HG02763 (cell line): ENCODE results near the gene TLE1.

Source experiments
- ATAC-seq: cut with Tn5 transposase; IDR thresholded peaks from one replicate; pipeline ENCODE4 v1.9.1; 2021; ENCODE audit warnings: mild to moderate bottlenecking, moderate library complexity; ENCODE audit not compliant: unreplicated experiment

Gene TLE1

DNA sequence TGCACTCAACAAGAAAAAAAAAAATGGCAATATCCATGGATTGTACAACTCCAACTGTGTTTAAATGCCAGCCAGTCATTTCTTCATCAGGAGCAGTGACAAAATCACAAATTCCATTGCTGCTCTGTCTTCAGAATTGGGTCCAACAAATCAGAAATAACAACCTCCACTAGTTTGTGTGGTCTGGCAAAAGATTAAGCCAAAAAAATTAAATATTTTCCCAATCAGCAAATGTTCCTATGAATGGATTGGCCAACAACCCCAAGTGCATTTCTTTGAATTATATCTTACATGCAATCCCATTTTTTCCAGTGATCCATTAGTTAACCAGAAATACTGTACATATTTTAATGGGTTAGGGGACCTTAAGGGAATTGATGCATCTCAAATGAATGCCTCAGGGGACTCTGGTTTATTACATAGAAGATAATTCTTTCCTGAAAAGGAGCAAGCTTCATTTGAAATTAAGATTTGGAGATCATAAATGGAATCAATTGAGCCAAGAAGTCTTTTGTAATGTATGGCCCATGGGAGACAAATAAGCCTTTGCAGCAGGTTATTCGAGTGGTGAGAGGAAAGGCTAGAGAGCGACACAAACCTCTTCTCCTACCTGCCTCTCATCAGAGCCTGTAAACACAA is 131.8 kb downstream of the TLE1 start:
- no peak for ATAC-seq

DNA sequence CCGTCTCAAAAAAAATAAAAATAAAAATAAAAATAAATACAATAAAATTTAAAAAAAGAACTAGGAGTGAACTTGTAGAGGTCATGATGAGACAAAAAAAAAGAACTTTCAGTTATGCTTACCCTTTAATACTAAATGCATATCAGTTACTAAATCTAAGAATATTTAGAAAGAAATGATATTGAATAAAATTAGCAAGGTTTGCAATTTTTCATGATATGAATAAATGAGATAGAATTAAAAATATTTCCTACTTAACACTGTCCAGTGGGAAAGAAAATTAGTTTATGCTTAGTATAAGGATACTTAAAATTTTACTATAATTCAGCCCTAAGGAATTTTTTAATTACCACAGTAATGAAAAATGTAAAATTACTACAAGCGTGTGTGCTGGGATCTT is 132.4 kb downstream of the TLE1 start:
- no peak for ATAC-seq

GRCh38 chr9:81552581-81552991 is 136.8 kb downstream of the TLE1 start:
- ATAC-seq, result no peak

GRCh38 chr9:81550207-81550583 is 139.2 kb downstream of the TLE1 start:
- ATAC-seq, result no peak

GRCh38 chr9:81549500-81550206 is 139.7 kb downstream of the TLE1 start:
- ATAC-seq, result no peak

DNA sequence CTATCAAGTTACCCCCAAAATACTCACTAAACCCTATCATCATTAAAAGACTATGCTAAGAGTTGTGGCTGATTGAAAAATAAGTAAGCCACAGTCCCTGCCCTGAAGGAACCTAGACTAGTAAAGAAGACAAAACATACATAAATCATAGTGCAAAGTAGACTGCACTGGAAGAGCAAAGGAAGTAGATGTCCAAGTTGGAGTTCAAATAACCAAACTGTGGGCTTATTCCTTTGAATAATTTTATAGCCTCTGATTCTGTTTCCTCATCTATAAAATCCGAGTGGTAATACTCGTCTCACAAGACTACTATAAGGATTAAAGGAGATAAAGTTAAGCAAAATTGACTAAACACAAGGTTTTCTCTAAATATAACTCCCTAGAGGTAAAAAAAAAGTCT is 140.4 kb downstream of the TLE1 start:
- ATAC-seq, result no peak

DNA sequence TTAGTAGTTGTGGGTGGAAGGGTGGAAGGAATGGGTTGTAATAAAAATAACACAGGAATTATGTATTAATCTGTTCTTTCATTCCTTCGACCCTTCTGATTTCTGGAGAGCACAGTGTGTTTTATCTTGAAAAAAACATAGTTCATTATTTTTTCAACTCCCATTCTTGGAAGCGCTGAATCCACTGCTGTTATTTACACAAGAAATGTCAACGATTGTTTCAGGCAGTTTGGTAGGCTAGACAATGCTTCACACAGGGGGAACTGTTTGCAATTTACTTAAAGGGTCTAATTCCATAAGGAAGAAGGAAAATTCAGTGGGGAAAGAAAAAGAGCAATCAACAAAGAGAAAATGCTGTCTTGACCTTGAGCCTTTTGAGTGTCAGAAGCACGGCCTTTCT is 142.9 kb downstream of the TLE1 start:
- no peak for ATAC-seq

DNA sequence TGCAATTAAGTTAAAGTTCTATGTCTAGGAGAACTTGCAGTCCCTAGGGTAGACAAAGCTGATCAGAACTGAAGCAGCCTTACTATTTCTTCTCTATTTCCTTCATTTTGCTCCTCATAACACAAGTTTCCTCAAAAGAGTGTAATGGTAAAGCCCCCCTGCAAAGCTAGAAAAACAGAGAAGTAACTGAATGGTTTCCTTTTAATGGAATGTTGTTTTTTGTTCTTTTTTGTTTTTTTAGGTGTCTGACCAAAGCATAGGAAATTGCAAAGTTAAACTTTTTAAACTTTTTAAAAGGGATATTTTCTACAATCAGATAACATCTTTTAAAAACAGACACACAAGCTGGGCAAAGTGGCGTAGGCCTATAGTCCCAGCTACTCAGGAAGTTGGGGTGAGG is 145.7 kb downstream of the TLE1 start:
- ATAC-seq, result no peak

DNA sequence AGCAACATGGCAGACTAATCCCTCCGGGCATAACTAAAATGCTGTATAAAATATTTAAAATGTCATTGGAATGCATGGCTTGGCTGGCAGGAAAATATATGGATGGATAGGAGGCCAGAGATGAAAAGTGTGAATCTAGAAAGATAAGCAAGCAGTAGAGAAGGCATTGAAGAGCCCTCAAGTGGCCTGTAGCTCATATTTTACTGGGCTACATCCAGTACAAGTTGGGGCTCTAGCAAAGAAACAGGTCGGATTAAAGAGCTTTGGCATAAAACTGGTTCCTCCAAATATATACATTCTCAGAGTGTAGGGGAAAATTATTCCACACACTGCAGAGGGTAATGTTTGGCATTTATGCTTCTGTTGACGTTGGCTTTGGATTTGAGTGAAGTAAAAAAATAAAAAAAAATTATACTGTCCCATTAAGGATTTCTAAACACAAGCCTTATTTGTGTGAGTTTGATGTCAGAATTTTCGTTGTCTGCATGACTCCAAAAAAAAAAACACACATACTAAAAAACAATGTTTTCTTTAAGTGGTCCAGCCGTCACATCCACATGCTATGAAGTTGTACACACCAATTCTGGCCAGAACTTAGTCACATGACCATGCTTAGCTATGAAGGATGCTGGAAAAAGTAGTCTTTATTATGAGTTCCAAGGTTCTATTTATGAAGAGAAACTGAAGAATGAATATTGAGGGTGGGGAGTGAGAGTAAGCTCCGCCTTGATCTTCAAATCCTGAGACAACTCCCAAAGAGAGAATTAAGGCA is 147.0 kb downstream of the TLE1 start:
- no peak for ATAC-seq

GRCh38 chr9:81540142-81540710 is 149.1 kb downstream of the TLE1 start:
- ATAC-seq, result no peak

DNA sequence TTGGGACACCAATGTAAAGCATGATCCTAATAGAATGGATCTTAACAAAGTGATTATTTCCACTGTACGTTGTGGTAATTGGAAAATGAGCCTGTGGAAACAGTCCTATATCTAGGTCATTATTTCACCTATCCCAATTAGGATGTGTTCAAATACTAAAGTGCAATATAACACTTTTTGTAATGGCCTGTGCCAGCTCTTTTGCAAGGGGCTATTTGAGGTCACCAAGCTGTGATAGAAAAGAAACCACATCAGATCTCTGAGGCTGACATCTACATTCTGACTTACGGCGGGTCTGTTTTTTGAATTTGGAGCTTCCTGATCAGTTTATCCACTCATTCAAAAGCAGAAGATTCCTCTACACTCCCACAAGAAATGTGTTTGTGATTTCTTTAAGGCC is 150.0 kb downstream of the TLE1 start:
- ATAC-seq, result no peak

GRCh38 chr9:81538890-81539289 is 150.5 kb downstream of the TLE1 start:
- ATAC-seq, result no peak

- no peak for ATAC-seq
Measured at GRCh38 chr9:81537964-81538363, 151.4 kb downstream of the TLE1 start.

DNA sequence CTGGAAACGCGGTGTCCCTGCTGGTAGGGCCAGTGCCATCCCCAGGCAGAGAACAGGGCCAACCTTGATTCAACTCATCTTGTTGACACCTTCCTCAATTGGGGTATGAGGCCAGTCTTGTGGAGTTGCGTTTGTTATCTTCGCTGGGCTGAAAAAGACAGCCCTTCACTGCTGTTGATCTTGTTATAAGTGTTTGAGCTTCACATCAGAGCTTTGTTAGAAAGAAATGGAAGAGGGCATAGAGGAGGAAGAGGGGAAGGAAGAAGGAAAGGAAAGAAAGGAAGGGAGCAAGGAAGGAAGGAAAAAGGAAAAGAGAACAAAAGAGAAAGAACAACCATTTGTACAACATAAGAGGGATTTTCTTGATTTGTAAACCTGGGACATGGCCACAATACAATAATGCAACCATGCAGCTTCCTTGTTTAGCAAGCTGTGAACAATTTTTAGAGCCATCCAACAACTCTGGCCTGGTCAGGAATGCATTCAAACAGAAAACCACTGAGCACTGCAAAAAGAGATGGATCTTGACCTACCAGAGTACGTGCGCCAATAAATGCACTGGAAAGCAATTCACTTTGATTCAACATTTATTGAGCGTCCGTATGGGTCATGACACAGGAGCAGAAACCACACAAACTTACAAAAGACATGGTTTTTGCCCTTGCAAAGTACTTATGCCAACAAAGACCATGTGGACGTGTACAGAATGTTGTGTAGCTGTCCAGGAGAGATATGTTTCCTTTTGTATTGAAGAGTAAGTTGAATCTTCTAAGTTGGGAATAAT is 152.9 kb downstream of the TLE1 start:
- no peak for ATAC-seq

DNA sequence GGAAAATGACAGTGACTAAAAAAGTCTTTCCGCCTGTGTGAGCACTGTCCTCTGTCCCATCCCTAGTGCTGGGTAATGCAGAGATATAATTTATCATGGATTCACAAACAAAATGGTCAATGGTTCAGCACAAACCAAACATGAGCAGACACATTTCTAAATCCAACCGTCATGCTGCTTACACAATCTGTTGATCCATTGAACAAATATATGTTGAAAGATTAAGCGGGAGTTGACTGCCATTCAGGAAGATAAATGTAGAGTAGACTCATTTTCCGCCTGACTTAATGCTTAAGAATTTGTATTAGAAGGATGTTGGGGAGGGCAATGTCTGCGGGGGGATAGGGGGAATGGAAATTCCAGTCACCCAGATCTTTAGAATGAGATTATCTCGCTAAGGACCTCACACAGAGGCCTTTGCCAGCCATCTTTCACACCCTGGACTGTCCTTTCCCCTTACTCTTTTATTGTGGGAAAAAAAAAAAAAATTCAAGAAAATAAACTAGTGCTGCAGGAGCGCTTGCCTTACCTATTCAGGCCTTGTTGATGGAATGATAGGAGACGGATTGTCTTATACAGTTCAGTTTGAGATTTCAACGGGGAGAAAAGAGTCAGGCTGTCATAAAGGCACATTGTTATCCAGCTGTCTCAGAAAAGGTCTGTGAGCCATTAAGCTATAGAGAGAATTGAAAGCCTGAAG is 153.7 kb downstream of the TLE1 start:
- ATAC-seq, result no peak

DNA sequence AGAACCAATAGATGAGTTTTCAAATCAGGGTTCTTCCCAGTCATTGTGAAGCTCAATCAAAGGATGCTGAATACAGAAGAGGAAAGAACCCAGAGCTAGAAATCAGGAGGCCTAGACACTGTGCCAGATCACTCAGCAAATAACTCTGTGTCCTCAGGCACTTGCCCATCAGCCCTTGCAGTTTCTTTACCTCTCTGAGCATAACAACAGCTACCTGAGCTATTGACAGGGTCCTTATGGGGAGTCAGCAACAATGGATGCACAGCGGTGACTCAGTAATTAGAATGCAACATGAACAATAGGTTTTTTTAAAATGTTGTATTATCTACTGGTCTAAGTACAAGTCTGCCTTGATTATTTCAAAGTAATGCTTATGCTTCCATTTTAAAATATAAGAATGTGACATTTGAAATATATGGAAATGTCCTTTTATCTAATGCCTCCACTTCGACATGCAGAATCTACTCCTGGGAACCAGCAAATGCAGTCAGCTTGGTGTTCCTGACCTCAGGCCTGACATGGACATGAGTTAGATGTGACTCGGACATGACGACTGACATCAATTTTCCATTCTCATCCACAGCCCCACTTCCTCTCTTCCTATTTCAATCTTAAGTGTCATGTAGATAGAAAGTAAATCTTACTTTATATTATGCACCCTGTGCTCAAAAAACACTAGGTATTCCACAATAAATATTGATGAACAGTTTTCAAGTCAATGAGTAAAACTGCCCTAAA is 155.0 kb downstream of the TLE1 start:
- ATAC-seq, result no peak
